ENCODE results near the gene METTL8.

METTL8 gene

GRCh38 chr2:171310889-171311288, 122.9 kb downstream of the METTL8 start:
- DNase-seq (ENCODE audit: low spot score), result no peak

- no peak for DNase-seq (ENCODE audit: low spot score)
Observed at GRCh38 chr2:171309455-171310286, 124.1 kb downstream of the METTL8 start.

DNA sequence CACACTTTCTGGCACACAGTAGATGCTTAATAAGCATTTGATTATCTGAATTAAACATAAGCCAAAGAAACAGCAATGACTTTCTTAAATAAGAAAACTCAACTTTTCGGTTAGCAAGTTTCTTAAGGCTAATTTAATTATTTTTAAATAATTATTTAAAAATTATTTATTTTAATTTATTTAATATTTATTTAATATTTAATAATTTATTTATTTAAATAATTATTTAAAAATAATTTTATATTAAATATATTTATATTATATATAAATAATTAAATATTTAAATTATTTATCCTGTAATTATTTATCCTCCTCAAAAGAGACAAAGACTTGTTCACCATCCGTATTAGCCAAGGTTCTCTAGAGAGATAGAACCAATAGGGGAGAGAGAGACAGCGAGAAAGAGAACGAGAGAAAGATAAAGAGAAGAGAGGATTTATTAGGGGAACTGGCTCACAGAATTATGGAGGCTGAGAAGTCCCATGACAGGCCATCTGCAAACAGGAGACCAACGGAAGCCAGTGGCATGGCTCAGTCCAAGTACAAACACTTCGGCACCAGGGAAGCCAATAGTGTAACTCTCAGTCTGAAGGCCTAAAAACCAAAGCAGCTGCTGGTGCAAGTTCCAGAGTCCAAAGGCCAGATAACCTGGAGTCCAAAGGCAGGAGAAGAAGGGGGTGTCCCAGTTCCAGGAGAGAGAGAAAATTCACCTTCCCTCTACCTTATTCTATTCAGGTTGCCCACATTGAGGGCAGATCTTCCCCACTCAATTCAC, 125.3 kb downstream of the METTL8 start:
- no peak for DNase-seq (ENCODE audit: low spot score)

DNA sequence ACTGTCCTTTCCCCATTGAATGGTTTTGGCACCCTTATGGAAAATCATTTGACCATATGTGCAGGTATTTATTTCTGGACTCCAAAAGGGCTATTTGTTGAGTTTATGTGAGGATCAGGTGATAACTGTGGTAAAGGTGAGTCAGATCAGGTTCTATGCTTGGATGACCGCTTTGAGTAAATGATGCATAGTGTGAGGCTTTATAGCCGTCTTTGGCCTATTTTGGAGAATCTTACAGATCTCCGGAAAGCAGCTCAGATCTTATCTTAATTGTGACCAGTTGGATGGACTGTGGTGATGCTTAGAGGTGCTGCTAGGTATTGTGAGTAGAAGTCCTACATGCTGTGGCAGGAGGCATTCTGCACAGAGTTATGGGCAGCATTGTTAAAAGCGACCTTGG, 126.2 kb downstream of the METTL8 start:
- no peak for DNase-seq (ENCODE audit: low spot score)

DNA sequence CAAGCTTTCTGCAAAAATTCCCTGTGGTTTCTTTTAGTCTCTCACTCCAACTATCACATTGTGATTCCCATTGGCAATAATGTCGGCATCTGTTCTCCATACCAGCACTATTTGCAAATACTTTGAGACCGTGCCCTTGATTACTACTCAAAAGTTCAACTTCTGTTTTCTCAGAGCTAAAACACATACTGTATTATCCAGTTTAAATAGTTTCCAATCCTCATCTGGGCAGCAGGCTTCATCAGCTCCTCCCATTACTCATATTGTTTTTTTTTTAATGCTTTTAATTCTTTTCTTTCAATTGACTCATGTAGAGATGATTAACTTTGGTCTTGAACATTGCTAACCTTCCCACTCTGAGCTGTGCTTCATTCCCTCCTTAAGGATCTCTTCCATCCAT, 135.8 kb downstream of the METTL8 start:
- DNase-seq (ENCODE audit: low spot score), result peak; percentile 76

DNA sequence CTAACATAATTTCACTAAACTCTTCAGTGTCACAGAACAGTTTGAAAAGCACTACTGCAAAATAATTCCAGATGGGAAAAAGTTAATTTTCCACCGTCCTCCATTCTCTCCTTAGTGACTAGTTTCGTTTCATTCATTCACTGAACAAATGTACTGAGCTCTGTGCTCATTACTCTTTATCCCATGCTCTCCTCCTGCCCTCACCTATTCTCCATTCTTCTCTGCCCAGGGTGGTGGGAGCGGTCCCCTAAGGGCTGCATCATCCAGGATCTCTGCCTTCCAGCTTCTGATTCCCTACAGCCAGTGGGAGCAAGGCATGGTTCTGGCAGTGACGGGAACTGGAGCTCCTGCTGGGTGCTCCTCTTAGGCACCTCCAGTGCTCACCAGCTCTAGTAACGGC, 139.2 kb downstream of the METTL8 start:
- DNase-seq (ENCODE audit: low spot score), result no peak

DNA sequence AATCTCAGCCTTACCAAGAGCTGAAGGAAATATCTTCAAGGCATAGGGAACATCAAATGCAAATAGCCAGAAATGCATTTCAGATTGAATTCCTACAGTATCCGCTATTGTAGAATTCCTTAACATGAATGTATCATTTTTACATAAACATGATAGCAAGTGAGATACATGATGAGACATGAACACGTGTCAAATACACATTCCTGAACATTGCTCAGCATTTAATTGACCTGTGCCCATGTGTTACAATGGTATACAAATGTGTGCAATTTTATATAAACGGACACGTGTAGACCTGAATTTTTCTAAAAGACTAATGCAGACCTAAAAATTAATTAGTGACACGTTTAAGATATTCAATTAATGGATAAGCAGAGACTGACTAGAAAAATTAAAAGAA, 140.1 kb downstream of the METTL8 start:
- DNase-seq (ENCODE audit: low spot score), result no peak

DNA sequence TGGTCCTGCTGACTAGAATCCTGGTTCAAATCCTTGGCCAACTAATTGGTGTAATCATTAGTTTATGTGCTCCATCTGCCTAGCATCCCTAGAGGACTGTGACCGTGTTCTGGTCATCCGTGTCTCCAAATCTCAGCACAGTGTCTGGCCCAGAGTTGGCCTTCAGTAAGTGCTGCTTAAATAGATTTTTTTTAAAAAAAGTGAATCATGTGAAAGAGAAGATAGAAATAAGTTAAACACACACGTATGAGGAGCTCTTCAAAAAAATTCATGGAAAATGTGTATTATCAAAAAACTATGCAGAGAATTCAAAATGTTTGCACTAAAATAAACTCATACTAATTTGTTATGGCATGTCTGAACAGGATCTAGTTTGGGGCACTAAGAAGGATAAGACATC, 143.8 kb downstream of the METTL8 start:
- no peak for DNase-seq (ENCODE audit: low spot score)

DNA sequence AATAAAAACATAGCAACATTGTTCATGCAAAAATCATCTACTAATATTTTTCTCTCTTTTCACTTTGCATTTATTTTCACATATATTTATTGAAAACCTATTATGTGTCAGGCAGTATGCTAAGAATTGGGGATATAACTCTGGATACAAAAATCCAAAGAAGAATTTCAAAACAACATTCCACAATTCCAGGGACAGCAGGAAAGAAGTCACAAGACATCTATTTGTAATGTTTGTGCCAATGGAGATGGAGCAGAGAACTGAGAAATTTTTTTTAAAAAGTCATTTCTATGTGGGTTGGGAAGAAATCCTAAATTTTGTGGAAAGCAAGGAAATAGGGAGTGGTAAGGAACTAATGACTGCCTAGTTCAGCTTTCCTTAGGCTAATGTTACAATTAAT, 144.5 kb downstream of the METTL8 start:
- peak; percentile 28 for DNase-seq (ENCODE audit: low spot score)

DNA sequence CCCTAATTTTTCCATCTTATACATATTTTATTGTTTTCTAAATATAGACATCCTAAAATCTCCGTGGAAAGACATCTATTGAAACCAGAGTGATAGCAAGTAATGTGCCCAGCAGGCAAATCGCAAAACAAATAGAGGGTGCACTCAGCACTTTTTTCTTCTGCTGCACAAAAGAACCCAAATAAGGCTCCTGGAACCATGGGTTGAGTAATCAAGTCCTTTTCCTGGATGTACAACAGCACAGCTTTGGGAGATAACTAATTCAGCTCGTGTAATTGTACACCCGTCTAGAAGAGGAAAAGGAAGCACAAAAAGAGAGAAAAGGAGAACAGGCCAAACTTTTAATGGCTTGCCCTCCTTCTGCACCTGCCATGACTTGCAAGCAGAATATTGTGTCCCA, 146.2 kb downstream of the METTL8 start:
- DNase-seq (ENCODE audit: low spot score), result no peak

GRCh38 chr2:171287036-171287571, 146.7 kb downstream of the METTL8 start:
- DNase-seq (ENCODE audit: low spot score), result no peak

- DNase-seq (ENCODE audit: low spot score), result no peak
Observed at GRCh38 chr2:171281110-171281509, 152.7 kb downstream of the METTL8 start.

GRCh38 chr2:171279983-171280790, 153.6 kb downstream of the METTL8 start:
- DNase-seq (ENCODE audit: low spot score), result no peak

DNA sequence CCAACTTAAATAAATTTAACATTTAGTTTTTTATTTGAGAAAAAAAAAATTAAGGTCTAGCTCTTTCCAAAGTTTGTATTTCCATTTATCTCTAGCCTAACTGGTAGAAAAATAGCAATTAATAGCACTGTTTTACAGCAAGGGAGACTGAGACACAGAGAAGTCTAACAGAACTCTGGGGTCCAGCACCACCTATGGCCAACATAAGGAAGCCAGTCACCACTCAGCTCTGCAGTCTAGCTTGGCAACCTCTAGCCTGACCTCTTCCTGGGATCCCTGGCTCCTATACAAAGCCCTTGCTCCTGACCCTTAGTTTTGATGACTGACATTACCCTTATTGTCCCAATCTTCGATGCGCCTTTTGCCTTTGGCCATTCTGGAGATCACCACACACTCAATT, 159.0 kb downstream of the METTL8 start:
- DNase-seq (ENCODE audit: low spot score), result no peak

GRCh38 chr2:171271971-171272436, 161.8 kb downstream of the METTL8 start:
- DNase-seq (ENCODE audit: low spot score), result peak; percentile 84

DNA sequence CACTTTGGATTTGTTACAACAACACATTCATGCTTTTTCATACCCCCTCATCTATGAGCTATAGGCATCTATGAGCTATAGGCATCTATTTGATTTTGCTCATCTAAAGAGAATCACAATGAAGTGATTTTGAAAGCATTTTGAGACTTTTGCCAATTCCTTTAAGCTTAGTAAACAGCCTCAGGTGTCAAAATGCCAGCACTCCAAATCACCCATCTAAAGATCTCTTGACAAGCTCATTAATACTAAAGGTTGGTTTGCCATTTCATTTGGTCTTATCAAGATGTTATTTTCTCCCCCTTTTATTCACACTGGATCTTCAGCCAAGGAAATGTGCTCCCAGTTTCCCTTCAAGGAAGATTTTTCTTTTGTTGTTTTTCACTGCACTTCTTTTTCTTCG, 162.4 kb downstream of the METTL8 start:
- no peak for DNase-seq (ENCODE audit: low spot score)

DNA sequence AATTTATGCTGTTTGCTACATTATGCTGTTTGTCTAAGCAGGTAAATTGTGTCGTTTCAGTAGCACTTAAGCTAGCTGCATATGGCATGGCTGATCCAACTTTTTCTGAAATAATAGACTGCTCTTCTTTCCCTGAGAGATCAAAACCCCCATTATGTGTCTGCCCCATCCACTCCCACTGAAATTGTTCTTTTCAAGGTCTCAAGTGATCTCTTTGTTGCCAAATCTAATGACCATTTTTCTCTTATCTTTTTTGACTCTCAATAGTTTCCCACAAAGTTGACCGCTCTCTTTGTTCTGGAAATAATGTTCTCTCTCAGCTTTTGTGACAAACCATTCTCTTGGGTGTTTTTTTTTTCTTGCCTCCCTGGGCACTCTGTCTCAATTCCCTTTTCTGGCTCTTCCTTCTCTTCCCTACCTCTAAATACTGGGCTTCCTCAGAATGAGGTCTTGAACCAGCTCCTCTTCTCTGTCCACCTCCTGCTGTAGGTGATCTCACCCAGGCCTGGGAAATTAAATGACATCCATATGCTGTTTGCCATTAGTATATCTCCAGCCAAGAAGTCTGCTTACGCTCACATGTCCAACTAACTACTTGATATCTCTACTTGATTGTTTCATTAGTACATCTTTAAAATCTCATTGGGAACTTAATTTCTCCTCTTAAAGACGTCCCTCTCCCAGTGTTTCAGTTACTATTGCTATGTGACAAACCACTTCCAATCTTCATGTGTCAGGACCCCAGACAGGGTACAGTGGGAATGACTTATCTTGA, 165.7 kb downstream of the METTL8 start:
- no peak for DNase-seq (ENCODE audit: low spot score)

Data from AG20443 (cell line).